GM18520 (cell line): ENCODE results near the gene BEAN1.
"Not testable (repeated sequence)": the region's sequence is repeated elsewhere in the genome, so short reads cannot be mapped to it uniquely, and the experiment has no call there.

Experiments used
- ATAC-seq: cut with Tn5 transposase; IDR thresholded peaks from one replicate; pipeline ENCODE4 v1.9.1; 2021; ENCODE audit not compliant: unreplicated experiment

The BEAN1 gene

DNA sequence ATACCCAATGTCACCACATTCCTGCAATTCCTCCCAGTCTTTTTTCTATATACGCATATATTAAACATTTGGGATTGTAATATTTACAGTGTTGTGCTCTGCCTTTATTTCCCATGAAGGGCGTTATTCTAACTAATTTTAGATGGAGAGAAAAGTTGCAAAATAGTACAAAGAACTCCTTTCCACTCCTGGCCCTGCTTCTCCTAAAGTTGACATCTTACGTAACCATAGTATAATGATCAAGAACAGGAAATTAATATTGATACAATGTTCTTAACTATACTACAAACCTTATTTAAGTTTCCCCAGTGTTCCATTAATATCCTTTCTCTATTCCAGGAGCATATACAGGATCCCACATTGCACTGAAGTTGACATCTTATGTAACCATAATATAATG, 76.5 kb downstream of the BEAN1 start:
- ATAC-seq = no peak

DNA sequence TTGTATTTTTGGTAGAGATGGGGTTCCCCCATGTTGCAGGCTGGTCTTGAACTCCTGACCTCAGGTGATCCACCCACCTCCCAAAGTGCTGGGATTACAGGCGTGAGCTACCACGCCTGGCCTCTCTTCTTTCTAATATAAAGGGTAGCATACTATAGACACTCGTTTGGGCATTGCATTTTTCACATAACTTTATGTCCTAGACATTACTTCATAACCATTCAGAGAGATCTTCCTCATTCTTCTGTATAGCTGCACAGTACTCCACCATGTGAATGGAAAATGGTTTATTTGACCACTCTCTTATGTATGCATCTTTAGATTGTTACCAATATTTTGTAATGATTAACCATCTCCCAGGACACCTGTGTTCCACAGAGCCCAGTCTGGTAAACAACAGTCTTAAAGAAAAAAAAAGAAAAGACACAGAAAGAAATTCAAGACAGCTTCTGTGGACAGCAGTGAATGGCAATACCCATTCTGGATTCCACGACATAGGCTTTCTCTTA, 80.7 kb downstream of the BEAN1 start:
- no peak for ATAC-seq

DNA sequence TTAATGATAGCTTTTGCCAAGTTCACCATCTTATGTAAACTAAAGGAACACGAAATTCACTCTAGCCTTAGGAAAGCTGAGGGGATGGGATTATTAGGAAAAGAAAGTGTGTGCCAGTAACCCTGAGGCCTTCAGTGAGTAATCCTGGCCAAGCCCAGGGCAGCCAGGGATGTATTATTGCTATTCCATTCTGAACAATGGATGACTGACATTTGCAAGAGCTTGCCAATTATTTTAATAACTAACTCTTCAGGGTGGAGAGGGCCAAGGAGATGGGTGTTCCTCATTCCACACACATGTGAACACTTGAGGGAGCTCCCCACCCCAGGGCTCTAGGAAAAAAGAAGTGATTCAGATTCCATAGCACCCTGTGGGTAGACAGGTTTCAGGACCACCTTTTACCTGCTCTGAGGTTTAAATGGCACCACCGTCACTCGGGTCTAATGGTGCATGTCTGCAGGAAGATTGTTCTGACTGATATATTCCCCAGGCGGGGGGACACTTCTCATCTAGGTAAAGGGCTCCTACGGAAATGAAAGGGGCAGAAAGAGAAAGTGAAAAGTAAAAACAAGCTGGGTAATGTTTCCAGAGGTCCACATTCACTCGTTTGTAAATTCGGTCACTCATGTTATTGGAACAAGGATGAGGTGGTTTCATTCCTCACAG, 81.3 kb downstream of the BEAN1 start:
- ATAC-seq = no peak

DNA sequence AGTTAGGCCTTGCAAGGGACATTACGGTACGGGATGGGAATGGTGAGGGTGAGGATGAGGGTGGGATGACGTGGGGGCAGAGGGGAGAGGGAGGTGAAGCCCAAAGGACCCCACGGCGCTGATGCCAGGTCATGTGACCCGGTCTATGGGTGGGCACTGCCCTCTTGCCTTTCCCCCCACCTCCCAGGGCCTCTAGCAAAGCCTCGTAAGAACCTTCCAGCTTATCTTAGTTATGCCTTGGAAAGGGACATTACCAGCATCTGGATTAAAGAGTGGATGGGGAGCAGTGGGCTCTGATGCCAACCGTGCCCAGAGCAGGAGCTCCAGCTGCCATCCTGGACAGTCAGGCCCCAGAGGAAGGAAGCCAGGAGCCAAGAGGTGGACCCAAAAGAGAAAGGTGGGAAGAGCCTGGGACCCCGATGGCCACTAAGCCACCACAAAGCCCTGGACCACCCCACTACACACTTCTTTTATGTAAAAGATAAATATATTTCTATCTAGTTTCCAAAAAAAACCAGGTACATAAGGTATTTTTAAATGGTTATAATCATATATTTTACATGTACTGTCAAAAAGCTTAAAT, 81.9 kb downstream of the BEAN1 start:
- no peak for ATAC-seq

DNA sequence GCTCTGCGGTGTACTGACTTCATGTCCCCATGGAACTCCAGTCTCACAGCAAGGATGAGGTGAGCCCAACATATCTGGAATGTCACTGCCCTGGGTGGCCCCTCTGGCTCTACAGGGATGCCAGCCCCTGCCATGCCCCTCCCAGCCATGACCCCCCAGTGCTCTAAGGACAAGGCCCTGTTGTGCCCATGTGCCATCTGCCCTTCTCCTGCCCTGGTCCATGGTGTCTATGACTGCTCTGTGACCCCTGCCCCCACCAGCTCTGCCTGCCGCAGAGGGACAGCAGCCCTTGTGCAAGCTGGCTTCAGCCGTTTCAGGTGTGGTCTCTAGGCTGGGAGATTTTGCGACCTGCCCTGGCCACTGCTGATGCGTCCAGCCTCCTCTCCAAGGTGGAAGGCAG, 82.5 kb downstream of the BEAN1 start:
- ATAC-seq = no peak

DNA sequence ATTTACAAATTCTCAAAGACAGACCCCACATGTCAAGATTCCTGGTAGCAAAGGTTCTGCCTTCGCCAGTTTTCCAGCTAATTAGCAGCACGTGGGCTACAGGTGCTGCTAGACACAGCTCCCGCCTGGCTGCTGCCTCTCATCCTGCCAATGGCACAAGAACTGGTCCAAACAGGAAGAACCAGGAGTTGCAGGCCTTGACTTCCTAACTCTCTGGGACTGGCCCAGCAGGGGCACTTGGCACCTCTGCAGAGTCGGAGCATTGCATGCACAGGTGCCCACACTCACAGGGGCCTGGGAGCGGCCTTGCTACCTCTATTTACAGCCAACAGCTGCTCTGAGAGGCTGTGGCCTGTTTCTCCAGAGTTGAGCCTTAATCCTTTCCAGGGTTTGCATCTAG, 83.2 kb downstream of the BEAN1 start:
- ATAC-seq = no peak

DNA sequence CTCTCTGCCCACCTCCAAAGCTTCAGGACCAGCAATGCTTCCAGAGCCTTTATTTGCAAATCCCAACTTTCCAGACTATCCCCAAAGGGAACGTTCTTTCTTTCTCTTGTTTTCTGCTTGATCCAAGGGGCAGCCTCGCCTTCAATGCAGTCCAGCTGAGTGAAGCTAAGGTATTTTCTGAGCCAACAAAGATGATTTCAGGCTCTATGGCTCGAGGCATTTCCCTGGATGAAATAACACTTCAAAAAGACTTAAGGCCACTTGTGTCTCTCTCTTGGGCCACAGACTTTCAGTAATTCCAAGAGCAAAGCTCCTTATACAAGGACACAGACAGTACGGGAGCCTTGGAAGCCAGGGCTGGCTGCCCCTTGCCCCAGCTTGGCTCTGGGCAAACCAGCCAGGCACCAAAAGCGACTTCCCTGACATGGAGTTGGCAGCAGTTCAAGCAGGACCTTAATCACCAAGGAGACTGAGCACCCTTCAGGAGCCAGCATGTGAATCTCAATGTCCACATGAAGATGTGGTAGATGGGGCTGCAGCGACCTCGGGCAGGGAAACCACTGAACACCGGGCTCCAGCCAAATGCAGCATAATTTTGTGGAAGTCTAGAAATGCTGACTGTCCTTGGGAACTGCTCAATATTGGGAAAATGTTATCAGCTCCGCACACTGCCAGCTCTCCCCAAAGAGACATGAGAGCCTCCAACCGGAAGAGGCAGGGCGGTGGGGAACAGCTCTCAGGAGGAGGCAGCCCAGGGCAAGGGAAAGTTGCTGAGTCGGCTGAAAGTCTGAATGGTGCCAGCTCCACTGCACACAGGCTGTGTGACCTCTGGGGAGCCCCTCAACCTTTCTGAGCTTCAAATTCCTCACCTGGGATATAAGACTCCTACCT, 83.9 kb downstream of the BEAN1 start:
- ATAC-seq = no peak

DNA sequence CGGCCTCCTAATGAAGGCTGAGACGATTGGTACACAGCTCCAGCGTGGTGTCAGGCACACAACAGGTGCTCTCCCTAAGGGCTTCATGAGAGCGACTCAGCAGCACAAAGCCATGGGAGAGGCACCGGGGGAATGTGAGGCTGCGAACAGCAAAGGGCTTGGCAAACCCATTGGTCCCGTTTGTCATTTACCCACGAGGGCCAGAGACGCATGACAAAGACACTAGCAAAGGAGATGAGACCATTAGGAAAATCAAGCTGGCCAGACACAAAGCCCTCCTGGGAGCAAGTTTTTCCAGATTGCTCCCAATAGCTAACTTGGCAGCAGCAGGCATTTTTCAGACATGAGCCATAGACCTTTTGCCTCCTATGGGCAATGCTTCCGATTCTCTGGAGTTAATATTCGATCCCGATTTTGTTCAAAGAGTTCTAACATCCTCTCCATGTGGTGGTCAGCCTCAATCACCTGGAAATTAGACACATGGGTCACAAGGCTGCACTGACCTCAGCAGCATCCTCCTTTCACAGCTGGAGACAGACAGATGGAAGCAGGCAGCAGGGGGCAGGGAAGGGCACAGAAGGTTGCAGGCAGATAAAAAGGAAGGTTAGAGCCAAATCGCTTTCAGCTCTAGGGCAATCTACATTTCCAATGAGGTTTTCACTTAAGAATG, 84.6 kb downstream of the BEAN1 start:
- ATAC-seq = no peak

DNA sequence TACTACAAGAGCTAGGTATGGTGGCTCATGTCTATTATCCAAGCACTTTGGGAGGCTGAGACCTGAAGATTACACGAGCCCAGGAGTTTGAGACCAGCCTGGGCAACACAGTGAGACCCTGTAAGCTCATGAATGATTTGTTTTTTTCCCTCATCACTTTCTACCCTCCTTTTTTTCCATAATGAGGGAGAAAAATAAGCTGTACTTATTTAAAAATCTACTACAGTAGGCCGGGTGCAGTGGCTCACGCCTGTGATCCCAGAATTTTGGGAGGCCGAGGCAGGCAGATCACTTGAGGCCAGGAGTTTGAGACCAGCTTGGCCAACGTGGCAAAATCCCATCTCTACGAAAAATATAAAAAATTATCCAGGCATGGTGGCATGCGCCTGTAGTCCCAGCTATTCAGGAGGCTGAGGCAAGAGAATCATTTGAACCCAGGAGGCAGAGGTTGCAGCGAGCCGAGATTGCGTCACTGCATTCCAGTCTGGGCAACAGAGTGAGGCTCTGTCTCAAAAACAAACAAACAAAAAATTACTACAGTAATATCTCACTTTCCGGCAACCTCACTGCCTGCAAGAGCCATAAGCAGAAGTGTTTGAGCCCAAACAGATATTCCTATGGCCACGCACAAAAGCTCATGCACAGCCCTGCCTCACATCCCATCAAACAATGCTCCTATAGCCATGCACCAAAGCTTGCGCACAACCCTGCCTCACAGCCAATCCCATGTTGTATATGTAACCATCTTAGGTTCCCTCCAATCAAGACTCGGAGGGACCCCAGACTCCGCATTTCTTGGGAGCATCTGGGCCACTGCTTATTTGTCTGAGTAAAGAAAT, 85.4 kb downstream of the BEAN1 start:
- ATAC-seq = no peak

DNA sequence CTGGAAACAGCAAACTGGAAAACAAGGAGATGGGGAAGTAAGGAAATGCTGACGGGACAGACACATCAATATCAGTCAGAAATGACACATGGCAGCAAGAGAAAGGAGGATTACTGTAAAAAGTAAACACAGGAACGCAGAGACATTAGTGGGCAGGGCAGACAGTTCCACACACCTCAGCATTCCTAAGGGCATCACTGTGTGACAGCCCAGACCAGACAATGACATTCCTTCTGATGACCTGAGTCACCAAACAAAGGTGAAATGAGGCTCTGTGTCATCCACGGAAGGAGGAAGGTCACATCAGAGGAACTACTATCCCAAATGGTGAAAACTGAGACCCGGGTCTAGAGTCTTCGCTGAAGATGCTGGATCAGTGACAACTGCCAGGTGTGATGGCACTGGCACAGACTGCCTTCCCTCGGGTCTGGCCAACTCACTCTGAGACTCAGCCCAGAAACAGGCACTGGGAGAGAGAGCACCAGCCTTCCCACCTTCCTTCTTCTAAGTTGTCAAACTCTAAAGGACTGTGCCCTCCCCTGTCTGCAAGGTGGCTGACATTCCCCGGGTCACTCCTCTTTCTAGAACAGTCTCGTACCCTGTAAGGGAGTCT, 86.1 kb downstream of the BEAN1 start:
- no peak for ATAC-seq

DNA sequence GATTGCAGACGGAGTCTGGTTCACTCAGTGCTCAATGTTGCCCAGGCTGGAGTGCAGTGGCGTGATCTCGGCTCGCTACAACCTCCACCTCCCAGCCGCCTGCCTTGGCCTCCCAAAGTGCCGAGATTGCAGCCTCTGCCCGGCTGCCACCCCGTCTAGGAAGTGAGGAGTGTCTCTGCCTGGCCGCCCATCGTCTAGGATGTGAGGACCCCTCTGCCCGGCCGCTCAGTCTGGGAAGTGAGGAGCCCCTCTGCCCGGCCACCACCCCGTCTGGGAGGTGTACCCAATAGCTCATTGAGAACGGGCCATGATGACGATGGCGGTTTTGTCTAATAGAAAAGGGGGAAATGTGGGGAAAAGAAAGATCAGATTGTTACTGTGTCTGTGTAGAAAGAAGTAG, 87.3 kb downstream of the BEAN1 start:
- ATAC-seq = not testable (repeated sequence)

DNA sequence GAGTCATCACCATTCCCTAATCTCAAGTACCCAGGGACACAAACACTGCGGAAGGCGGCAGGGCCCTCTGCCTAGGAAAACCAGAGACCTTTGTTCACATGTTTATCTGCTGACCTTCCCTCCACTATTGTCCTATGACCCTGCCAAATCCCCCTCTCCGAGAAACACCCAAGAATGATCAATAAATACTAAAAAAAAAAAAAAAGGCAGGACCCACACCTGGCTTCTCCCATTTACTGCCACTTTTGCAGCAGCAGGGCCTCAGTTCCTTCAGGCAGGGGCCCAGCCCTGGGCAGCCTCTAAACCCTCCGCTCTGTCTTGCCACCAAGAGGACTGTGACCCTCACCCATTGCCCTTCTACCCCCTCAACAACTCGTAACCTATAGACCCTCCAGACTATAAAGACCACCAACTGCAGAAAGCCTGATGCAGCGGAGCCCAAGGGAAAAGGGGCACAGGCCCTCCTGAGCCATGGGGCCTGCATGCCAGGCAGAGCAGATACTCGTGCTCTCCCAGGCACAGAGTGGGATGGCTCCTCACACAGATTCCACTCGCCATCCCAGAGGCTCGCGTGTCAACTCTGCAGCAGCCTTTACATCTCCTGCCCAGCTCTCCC, 88.0 kb downstream of the BEAN1 start:
- not testable (repeated sequence) for ATAC-seq

DNA sequence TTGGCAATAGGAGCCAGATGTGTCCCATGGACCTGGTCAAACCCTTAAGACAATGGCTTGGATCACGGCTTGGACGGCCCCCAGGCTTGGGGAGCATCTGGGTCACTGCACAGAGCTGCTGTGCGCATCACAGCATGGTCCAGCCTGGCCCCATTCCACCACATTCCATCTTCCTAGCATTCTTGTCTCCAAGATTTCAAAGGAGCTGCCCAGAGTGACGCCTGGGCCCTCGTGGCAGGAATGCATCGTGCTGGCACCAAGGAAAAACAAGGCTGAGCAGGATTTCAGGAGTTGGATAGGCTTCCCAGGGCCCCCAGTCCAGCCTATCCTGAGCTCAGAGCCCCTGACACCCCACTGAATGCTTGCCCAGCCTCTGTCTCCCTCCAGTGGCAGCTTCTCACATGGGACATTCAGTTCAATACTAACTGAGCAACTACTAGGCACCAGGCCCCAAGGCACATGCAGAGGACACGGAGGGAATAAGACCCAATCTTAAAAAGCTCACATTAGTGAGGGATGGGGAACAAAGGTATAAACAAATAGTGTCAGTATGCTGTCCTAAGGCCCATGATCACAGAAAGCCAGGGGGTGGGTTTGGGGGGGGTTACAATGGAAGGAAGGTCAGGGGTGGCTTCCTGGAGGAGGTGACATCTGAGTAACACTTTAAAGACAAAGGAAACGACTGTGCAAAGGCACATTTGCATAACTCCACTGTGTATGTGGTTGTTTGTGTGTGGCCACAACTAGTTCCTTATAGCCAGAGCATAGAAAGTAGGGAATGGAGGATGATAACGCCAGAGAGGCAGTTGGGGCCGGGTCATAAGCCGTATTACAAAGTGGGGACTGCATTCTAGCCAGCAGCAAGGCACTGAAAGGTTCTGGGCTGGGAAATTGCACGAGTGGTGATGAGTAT, 88.8 kb downstream of the BEAN1 start:
- no peak for ATAC-seq

DNA sequence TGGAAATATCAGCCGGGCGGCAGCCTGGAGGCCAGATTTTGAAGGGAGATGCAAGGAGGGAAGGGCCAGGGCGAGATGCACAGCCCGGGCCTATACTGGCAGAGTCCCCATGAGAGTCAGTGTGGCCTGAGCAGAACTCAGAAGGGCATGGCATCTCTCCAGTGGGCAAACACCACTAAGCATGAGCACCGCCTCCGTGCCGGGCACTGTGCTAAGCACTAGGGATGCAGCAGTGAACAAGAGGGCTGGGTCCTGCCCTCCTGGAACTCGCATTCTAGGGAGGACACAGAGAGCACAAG, 89.4 kb downstream of the BEAN1 start:
- ATAC-seq = peak; percentile 2

DNA sequence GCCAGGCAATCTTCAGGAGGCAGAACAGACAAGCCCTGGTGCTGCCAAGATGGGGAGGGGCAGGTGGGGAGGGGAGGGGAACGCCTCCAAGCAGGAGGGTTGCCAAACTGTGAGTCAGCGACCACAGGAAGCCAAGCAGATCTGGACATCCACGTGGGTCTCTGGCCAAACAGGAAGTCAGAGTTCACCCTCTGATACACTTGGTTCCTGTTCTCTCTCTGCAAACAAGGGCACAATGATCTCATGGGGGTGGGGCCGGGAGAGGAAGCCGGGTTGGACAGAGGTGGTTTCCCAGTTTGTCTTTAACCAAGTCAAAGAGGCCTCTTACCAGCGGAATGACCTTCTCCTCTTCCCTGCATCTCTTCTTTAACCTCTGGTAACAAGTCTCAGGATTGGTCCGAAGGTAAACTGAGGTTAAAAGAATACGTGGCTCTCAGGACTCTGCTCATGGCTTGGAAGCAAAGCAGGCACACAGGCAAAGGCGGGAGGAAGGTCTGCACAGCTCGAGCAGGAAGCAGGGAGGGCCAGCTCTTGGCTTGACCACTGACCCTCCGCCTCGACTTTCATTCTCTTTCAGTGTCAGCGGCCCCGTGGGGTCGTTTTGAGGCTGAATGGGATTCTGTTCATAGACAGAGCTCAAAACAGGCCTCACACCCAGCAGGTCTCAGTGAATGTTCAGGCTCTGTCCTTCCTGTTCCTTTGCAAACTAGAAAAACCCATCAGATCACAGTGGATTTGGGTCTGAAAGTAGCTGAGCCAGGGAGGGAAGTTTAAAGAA, 89.9 kb downstream of the BEAN1 start:
- peak; percentile 94 for ATAC-seq

DNA sequence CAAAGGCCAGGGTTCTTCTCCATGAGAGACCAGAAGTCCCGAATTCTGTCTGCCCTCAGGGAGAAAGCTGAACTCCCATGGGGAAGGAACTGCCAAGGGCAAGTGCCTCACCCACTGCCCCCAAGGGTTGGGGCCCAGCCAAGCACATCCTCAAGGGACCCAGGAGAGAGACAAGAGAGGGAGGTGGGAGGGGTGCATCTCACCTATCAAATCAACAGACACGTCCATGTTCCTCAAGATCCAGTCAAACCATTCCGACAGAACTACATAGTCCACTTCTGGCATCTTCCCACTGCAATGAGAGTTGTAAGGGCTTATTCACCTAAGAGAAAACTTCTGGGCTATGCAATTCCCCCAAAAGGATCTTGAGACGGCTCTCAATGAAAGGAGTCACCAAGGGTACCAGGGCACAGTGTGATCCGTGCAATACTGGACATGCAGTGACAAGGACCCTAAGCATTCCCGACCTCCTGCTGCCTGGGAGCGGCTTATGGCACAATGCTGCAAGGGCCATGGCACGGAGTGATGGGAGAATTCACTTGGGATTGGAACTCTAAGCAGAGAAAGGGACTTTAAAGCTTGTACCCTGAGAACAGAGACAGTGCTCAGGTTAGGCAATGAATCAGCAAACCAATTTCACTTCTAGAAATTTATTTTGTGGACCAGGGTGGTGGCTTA, 90.6 kb downstream of the BEAN1 start:
- no peak for ATAC-seq
